NT2/D1 (cell line): ENCODE measurements around the gene SERINC5.
"Not testable (repeated sequence)": the region's sequence is repeated elsewhere in the genome, so short reads cannot be mapped to it uniquely, and the experiment has no call there.

Experiments used
- DNase-seq: peaks from one replicate; pipeline ENCODE4 v3.0.0-alpha.2; 2011; ENCODE audit warnings: low read depth, low spot score
- H3K27me3 ChIP-seq: 2 replicates; pipeline ENCODE4 v1.6.0; 2011; ENCODE audit warnings: mild to moderate bottlenecking; ENCODE audit not compliant: insufficient read length, insufficient read depth
- H3K36me3 ChIP-seq: 2 replicates; pipeline ENCODE4 v1.6.1; 2011; ENCODE audit warnings: mild to moderate bottlenecking, low read length, mixed read lengths; ENCODE audit not compliant: insufficient read depth, insufficient read length
- H3K4me1 ChIP-seq: 2 replicates; pipeline ENCODE4 v1.5.1; 2011; ENCODE audit not compliant: insufficient read depth, insufficient read length
- H3K4me3 ChIP-seq: 2 replicates; pipeline ENCODE4 v1.5.1; 2011; ENCODE audit warnings: low read depth; ENCODE audit not compliant: insufficient read length
- H3K9ac ChIP-seq: 2 replicates; pipeline ENCODE4 v1.6.0; 2011; ENCODE audit warnings: low read depth; ENCODE audit not compliant: insufficient read length
- H3K9me3 ChIP-seq: 2 replicates; pipeline ENCODE4 v1.5.1; 2011; ENCODE audit warnings: mild to moderate bottlenecking, low read length; ENCODE audit not compliant: insufficient read depth
- SUZ12 ChIP-seq: IDR thresholded peaks from 2 replicates; pipeline ENCODE4 v1.6.1; 2011; ENCODE audit not compliant: insufficient read length, insufficient read depth; ENCODE audit errors: extremely low read depth
- YY1 ChIP-seq: IDR thresholded peaks from 2 replicates; pipeline ENCODE4 v1.6.1; 2011; ENCODE audit not compliant: insufficient read length, insufficient read depth
- ZNF274 ChIP-seq: IDR thresholded peaks from 2 replicates; pipeline ENCODE4 v1.6.1; 2011; ENCODE audit warnings: mild to moderate bottlenecking, low read depth, low read length

The SERINC5 gene

DNA sequence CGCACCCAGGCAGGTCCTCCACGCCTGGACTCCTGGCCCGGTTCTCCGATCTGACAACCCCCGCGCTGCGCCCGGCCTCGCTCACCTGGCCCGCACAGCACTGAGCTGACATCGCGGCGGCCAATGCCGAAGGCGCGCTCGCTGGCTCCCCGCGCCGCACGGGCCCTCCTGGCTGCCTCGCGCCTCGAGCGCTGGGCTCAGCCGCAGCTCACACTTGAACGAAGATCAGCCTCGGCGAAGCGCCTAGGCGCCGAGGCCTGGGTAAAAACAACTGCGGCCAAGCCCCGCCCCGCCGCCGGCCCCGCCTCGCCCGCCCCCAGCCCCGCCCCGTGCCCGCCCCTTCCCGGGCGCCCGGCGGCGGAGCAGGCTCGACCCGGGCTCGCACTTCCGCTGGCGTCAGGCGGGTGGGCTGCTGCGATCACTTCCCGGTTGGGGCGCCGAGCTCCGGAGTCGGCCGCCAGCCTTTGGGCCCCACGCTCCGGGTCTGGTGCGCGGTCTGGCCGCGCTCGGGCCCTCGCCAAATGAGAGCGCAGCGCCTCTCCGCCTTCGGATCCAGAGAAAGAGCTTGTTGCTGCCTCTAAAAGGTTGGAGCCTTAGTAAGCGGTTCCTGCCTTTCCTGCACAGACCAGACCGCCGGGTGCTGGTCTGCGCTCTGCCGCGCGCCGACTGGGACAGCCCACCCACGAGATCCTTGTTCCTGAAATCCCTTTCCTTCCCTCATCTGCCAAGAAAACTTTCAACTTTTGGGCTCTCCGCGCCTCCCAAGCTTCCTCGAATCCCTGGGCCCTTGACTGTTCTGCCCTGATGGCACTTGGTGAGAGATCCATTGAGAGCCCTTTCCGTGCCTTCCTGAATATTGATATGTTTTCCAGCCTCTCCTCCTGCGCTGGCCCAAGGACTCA, at the start of gene SERINC5:
TSS of gene SERINC5 (minus strand) at position 238 of the 902 bp plus-strand sequence. CDS start at position 112, 126 bp downstream.
- peak; percentile 60 for DNase-seq
- peaks cover under 1% of the 10 kb centered on the region for H3K4me1 ChIP-seq

DNA sequence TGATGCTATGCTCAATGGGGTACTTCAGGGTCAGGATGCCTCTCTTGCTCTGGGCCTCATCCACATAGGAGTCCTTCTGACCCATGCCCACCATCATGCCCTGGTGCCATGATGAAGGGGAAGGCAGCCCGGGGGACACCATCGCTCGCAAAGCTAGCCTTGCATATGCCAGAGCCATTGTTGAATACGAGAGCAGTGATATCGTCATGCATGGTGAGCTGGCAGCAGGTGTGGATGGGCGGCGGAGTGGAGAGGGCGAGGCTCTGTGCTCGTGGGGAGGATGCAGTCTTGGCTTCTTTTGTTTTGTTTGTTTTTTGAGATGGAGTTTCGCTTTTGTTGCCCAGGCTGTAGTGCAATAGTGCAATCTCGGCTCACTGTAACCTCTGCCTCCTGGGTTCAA, 46.8 kb upstream of the SERINC5 start:
- Histone ChIP-seq H3K27me3 (no peaks in the 10 kb centered on the region), H3K9ac (no peak overlapping the region), H3K36me3 (no peaks in the 10 kb centered on the region), H3K4me3 (no peak overlapping the region), H3K4me1 (no peaks in the 10 kb centered on the region), H3K9me3 (no peaks in the 10 kb centered on the region; the same call in 1 of the 2 replicates)
- no peak for TF ChIP-seq SUZ12
- TF ChIP-seq ZNF274 = no peak
- TF ChIP-seq YY1 = no peak
- DNase-seq = no peak

More for the DNA sequence above, at the start of gene SERINC5:
- Histone ChIP-seq H3K4me3 (peak within 1 kb of the TSS; percentile 88), H3K36me3 (peaks cover 18% of the 10 kb centered on the region), H3K27me3 (no peaks in the 10 kb centered on the region), H3K9ac (peak within 1 kb of the TSS; percentile 96), H3K9me3 (no peaks in the 10 kb centered on the region)
- TF ChIP-seq ZNF274 = no peak
- TF ChIP-seq SUZ12 = no peak
- no peak for TF ChIP-seq YY1

GRCh38 chr5:80301342-80301741, 45.5 kb upstream of the SERINC5 start:
- H3K9me3 ChIP-seq, H3K4me3 ChIP-seq, DNase-seq, H3K4me1 ChIP-seq, H3K36me3 ChIP-seq, H3K27me3 ChIP-seq, H3K9ac ChIP-seq: not testable (repeated sequence)

DNA sequence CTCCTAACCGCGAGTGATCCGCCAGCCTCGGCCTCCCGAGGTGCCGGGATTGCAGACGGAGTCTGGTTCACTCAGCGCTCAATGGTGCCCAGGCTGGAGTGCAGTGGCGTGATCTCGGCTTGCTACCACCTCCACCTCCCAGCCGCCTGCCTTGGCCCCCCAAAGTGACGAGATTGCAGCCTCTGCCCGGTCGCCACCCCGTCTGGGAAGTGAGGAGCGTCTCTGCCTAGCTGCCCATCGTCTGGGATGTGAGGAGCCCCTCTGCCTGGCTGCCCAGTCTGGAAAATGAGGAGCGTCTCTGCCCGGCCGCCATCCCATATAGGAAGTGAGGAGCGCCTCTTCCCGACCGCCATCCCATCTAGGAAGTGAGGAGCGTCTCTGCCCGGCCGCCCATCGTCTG, 44.9 kb upstream of the SERINC5 start:
- H3K27me3 ChIP-seq, H3K4me1 ChIP-seq, H3K36me3 ChIP-seq, DNase-seq, H3K4me3 ChIP-seq, H3K9me3 ChIP-seq, H3K9ac ChIP-seq: not testable (repeated sequence)

- H3K36me3 ChIP-seq = no peaks in the 10 kb centered on the region
- no peak for DNase-seq
- H3K9me3 ChIP-seq = no peaks in the 10 kb centered on the region; the same call in 1 of the 2 replicates
- no peaks in the 10 kb centered on the region for H3K27me3 ChIP-seq
- TF ChIP-seq SUZ12 = no peak
- H3K4me3 ChIP-seq = no peak overlapping the region
- H3K9ac ChIP-seq = no peak overlapping the region
- H3K4me1 ChIP-seq = no peaks in the 10 kb centered on the region
Measured at GRCh38 chr5:80300125-80300524, 44.3 kb upstream of the SERINC5 start.

DNA sequence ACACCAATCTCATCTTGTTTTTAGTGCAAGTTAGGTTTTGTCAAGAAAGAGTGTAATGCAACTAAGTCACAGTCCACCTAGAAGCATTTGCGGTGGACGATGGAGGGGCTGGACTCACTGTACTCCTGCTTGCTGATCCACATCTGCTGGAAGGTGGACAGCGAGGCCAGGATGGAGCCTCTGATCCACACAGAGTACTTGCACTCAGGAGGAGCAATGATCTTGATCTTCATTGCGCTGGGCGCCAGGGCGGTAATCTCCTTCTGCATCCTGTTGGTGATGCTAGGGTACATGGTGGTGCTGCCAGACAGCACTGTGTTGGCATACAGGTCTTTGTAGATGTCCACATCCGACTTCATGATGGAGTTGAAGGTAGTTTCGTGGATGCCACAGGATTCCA, 43.8 kb upstream of the SERINC5 start:
- no peaks in the 10 kb centered on the region for H3K4me1 ChIP-seq
- H3K9ac ChIP-seq = no peak overlapping the region
- H3K36me3 ChIP-seq = no peaks in the 10 kb centered on the region
- DNase-seq = no peak
- H3K9me3 ChIP-seq = no peaks in the 10 kb centered on the region; the same call in 1 of the 2 replicates
- no peaks in the 10 kb centered on the region for H3K27me3 ChIP-seq
- no peak for TF ChIP-seq YY1
- no peak for TF ChIP-seq SUZ12
- TF ChIP-seq ZNF274 = no peak
- H3K4me3 ChIP-seq = no peak overlapping the region

DNA sequence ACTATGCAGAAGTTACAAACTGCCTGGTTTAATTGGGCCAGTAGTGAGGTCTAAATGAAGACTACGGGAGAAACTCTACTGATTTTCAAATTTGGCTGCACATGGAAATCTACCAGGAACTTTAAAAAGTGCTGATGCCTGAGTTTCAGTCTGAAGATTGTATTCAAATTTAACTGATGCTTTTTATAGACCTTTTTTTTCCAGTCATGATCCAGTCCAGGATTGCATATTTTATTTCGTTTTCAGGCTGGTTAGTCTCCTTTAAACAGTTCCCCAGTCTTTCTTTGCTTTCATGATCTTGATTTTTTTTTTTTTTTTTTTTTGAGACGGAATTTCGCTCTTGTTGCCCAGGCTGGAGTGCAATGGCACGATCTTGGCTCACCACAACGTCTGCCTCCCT, 40.3 kb upstream of the SERINC5 start:
- H3K9ac ChIP-seq = no peak overlapping the region
- no peaks in the 10 kb centered on the region for H3K27me3 ChIP-seq
- no peak for TF ChIP-seq SUZ12
- TF ChIP-seq YY1 = no peak
- no peak for TF ChIP-seq ZNF274
- H3K9me3 ChIP-seq = no peaks in the 10 kb centered on the region; the same call in 1 of the 2 replicates
- H3K36me3 ChIP-seq = no peaks in the 10 kb centered on the region
- no peak for DNase-seq
- no peaks in the 10 kb centered on the region for H3K4me1 ChIP-seq
- H3K4me3 ChIP-seq = no peak overlapping the region

DNA sequence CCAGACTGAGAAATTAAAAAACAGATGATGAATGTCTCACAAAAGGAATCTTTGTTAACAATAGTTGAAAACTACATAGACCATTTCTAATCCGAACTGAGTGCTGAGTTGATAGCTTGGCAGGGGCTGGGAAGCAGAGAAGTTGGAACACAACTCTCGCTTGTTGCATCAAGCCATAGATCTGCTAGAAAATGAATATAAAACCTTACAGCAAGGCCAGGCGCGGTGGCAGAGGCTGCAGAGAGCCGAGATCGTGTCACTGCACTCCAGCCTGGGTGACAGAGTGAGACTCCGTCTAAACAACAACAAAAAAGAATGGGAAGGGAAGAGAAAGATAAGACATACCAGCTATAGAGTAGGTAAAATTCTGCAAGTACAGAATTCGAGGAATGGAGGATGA, 35.9 kb upstream of the SERINC5 start:
- Histone ChIP-seq H3K9ac (no peak overlapping the region), H3K4me3 (no peak overlapping the region), H3K36me3 (no peaks in the 10 kb centered on the region), H3K27me3 (no peaks in the 10 kb centered on the region), H3K4me1 (no peaks in the 10 kb centered on the region), H3K9me3 (no peaks in the 10 kb centered on the region)
- TF ChIP-seq ZNF274 (no peak), SUZ12 (no peak), YY1 (no peak)
- no peak for DNase-seq
